Measurements from ENCODE around the gene ETS1. TPM values are rescaled to one million over a fixed set of nuclear protein-coding genes. Genes with fewer than 3 reads are reported as not detected.
A peak's percentile ranks its signal among the peaks of the same experiment; 100 is the strongest.

Gene ETS1
- total RNA-seq, 2 experiments from 2014 or later, result 568 to 580 TPM

- H3K27me3 Mint-ChIP-seq, result peaks cover 2% of the 10 kb centered on the region
- H3K9me3 Mint-ChIP-seq, result peaks cover 4% of the 10 kb centered on the region
- POLR2A ChIA-PET, result interaction anchor here (0.7 kb wide), 1 partner anchor 470 kb away, joined by 3 read pairs; no protein-coding TSS in a partner anchor
- H3K4me3 Mint-ChIP-seq, result no peak overlapping the region
- ATAC-seq (ENCODE audit: low read depth) (no peak), DNase-seq (no peak)
- H3K27ac Mint-ChIP-seq, result no peak overlapping the region
- H3K36me3 Mint-ChIP-seq, result peaks cover 6% of the 10 kb centered on the region
- peaks cover 10% of the 10 kb centered on the region for H3K4me1 Mint-ChIP-seq
Observed at GRCh38 chr11:128565881-128566280, 21.5 kb downstream of the ETS1 start.

- no peak overlapping the region for H3K4me3 Mint-ChIP-seq
- ATAC-seq (ENCODE audit: low read depth), result no peak
- H3K9me3 Mint-ChIP-seq, result peaks cover 6% of the 10 kb centered on the region
- H3K27ac Mint-ChIP-seq, result no peak overlapping the region
- POLR2A ChIA-PET, result no interaction called here
- peaks cover 2% of the 10 kb centered on the region for H3K27me3 Mint-ChIP-seq
- H3K36me3 Mint-ChIP-seq, result peaks cover 9% of the 10 kb centered on the region
- DNase-seq, result no peak
- H3K4me1 Mint-ChIP-seq, result peaks cover 15% of the 10 kb centered on the region
Observed at GRCh38 chr11:128564642-128565245, 22.6 kb downstream of the ETS1 start.

GRCh38 chr11:128563942-128564641, 23.3 kb downstream of the ETS1 start:
- Mint-ChIP-seq H3K36me3 (peaks cover 9% of the 10 kb centered on the region), H3K27me3 (peaks cover 2% of the 10 kb centered on the region), H3K4me1 (peaks cover 20% of the 10 kb centered on the region), H3K4me3 (no peak overlapping the region), H3K9me3 (peaks cover 6% of the 10 kb centered on the region), H3K27ac (no peak overlapping the region)
- ATAC-seq (ENCODE audit: low read depth) (no peak), DNase-seq (no peak)
- POLR2A ChIA-PET, result no interaction called here

GRCh38 chr11:128563308-128563707, 24.1 kb downstream of the ETS1 start:
- Mint-ChIP-seq H3K27ac (no peak overlapping the region), H3K9me3 (peaks cover 6% of the 10 kb centered on the region), H3K36me3 (peaks cover 9% of the 10 kb centered on the region), H3K27me3 (peaks cover 2% of the 10 kb centered on the region), H3K4me3 (no peak overlapping the region), H3K4me1 (peaks cover 18% of the 10 kb centered on the region)
- POLR2A ChIA-PET, result no interaction called here
- DNase-seq, result no peak
- no peak for ATAC-seq (ENCODE audit: low read depth)

- Mint-ChIP-seq H3K27ac (no peak overlapping the region), H3K4me3 (no peak overlapping the region), H3K36me3 (peaks cover 8% of the 10 kb centered on the region), H3K27me3 (no peaks in the 10 kb centered on the region), H3K9me3 (peaks cover 6% of the 10 kb centered on the region), H3K4me1 (peaks cover 12% of the 10 kb centered on the region)
- ATAC-seq (ENCODE audit: low read depth) (no peak), DNase-seq (no peak)
- POLR2A ChIA-PET, result no interaction called here
Observed at GRCh38 chr11:128559496-128560103, 27.8 kb downstream of the ETS1 start.

GRCh38 chr11:128555606-128556005, 31.8 kb downstream of the ETS1 start:
- Mint-ChIP-seq H3K9me3 (no peaks in the 10 kb centered on the region), H3K4me1 (peaks cover 39% of the 10 kb centered on the region), H3K4me3 (no peak overlapping the region), H3K27me3 (no peaks in the 10 kb centered on the region), H3K27ac (no peak overlapping the region), H3K36me3 (peaks cover 1% of the 10 kb centered on the region)
- POLR2A ChIA-PET, result interaction anchor here (1.0 kb wide), 1 partner anchor 69 kb away, joined by 3 read pairs; no protein-coding TSS in a partner anchor
- no peak for DNase-seq
- no peak for ATAC-seq (ENCODE audit: low read depth)

GRCh38 chr11:128553662-128554362, 33.5 kb downstream of the ETS1 start:
- H3K27ac Mint-ChIP-seq, result peak overlapping the region; percentile 70
- peaks cover 41% of the 10 kb centered on the region for H3K4me1 Mint-ChIP-seq
- no peaks in the 10 kb centered on the region for H3K27me3 Mint-ChIP-seq
- no peaks in the 10 kb centered on the region for H3K36me3 Mint-ChIP-seq
- no peak overlapping the region for H3K4me3 Mint-ChIP-seq
- no peaks in the 10 kb centered on the region for H3K9me3 Mint-ChIP-seq
- no peak for DNase-seq
- ATAC-seq (ENCODE audit: low read depth), result no peak
- POLR2A ChIA-PET, result interaction anchor here (0.7 to 1.1 kb wide), 3 partner anchors 30 to 262 kb away, joined by 3 read pairs; no protein-coding TSS in a partner anchor

- no peaks in the 10 kb centered on the region for H3K27me3 Mint-ChIP-seq
- peak overlapping the region; percentile 70 for H3K27ac Mint-ChIP-seq
- peak overlapping the region; percentile 13 for H3K4me3 Mint-ChIP-seq
- DNase-seq (no peak), ATAC-seq (ENCODE audit: low read depth) (no peak)
- no peaks in the 10 kb centered on the region for H3K36me3 Mint-ChIP-seq
- peaks cover 42% of the 10 kb centered on the region for H3K4me1 Mint-ChIP-seq
- H3K9me3 Mint-ChIP-seq, result no peaks in the 10 kb centered on the region
- POLR2A ChIA-PET, result interaction anchor here (1.1 to 1.6 kb wide), 2 partner anchors 31 to 261 kb away, joined by 3 to 4 read pairs; no protein-coding TSS in a partner anchor
Observed at GRCh38 chr11:128552783-128553661, 34.3 kb downstream of the ETS1 start.

GRCh38 chr11:128551611-128552335, 35.6 kb downstream of the ETS1 start:
- H3K27me3 Mint-ChIP-seq, result no peaks in the 10 kb centered on the region
- peak; percentile 15 for ATAC-seq (ENCODE audit: low read depth)
- no peaks in the 10 kb centered on the region for H3K9me3 Mint-ChIP-seq
- POLR2A ChIA-PET, result interaction anchor here (1.6 kb wide), 1 partner anchor 30 kb away, joined by 4 read pairs; no protein-coding TSS in a partner anchor
- peak overlapping the region; percentile 13 for H3K4me3 Mint-ChIP-seq
- H3K4me1 Mint-ChIP-seq, result peaks cover 54% of the 10 kb centered on the region
- peak overlapping the region; percentile 70 for H3K27ac Mint-ChIP-seq
- no peaks in the 10 kb centered on the region for H3K36me3 Mint-ChIP-seq
- no peak for DNase-seq

GRCh38 chr11:128551058-128551457, 36.3 kb downstream of the ETS1 start:
- H3K27me3 Mint-ChIP-seq, result no peaks in the 10 kb centered on the region
- no peaks in the 10 kb centered on the region for H3K9me3 Mint-ChIP-seq
- peak overlapping the region; percentile 68 for H3K27ac Mint-ChIP-seq
- H3K4me3 Mint-ChIP-seq, result peak overlapping the region; percentile 1
- DNase-seq (no peak), ATAC-seq (ENCODE audit: low read depth) (no peak)
- no peaks in the 10 kb centered on the region for H3K36me3 Mint-ChIP-seq
- peaks cover 56% of the 10 kb centered on the region for H3K4me1 Mint-ChIP-seq
- POLR2A ChIA-PET, result interaction anchor here (5.1 kb wide), 1 partner anchor 26 kb away, joined by 65 read pairs; no protein-coding TSS in a partner anchor

- DNase-seq (no peak), ATAC-seq (ENCODE audit: low read depth) (no peak)
- no peaks in the 10 kb centered on the region for H3K27me3 Mint-ChIP-seq
- H3K4me1 Mint-ChIP-seq, result peaks cover 64% of the 10 kb centered on the region
- peak overlapping the region; percentile 79 for H3K27ac Mint-ChIP-seq
- H3K9me3 Mint-ChIP-seq, result no peaks in the 10 kb centered on the region
- H3K4me3 Mint-ChIP-seq, result peak overlapping the region; percentile 58
- no peaks in the 10 kb centered on the region for H3K36me3 Mint-ChIP-seq
- POLR2A ChIA-PET, result interaction anchor here (0.6 to 5.1 kb wide), 6 partner anchors 26 to 248 kb away, joined by 3 to 65 read pairs (median 4); no protein-coding TSS in a partner anchor
Observed at GRCh38 chr11:128550261-128550821, 37.0 kb downstream of the ETS1 start.

Data from activated naive CD8-positive, alpha-beta T cell treated with anti-CD3 and anti-CD28 coated beads, Interleukin-2, amount 10 ng/mL, durations not matched to agents 7 days and 5 days (primary cell).